H1 (cell line): ENCODE measurements around the gene UBB. TPM values are rescaled to one million over a fixed set of nuclear protein-coding genes. Genes with fewer than 3 reads are reported as not detected.

Experiments
- CHD2 ChIP-seq: IDR thresholded peaks from 2 replicates; pipeline ENCODE4 v1.6.1; 2012; ENCODE audit warnings: low read length, improper control_type of control experiment
- RAD21 ChIP-seq, 2 experiments: IDR thresholded peaks in 1 of 2; conservative IDR thresholded peaks in 1 of 2; 2 replicates each; pipeline ENCODE4 v1.6.1; 2011; ENCODE audit warnings: low read depth in 2 of 2, low read length in 2 of 2, improper control_type of control experiment in 1 of 2, inconsistent platforms in 1 of 2, mild to moderate bottlenecking in 1 of 2, moderate library complexity in 1 of 2
- TEAD4 ChIP-seq: IDR thresholded peaks from 2 replicates; pipeline ENCODE4 v1.6.1; 2012; ENCODE audit warnings: low read depth, low read length, inconsistent platforms, mixed read lengths
- polyA plus RNA-seq, 7 experiments: library from polyadenylated mRNA; depleted of rRNA in 3 of 7; stranded (reverse) in 5 of 7; unstranded in 2 of 7; fragments of >200 nt in 5 of 7; fragments of 200-250 nt in 2 of 7; gene quantifications; 1 replicate in 5 of 7; 2 replicates in 1 of 7; 4 replicates in 1 of 7; pipeline versions ENCODE4 v1.2.1 to v1.2.3, GENCODE V29; 2011 to 2013; ENCODE audit warnings: missing spikeins in 2 of 7, mixed read lengths in 2 of 7
- total RNA-seq: library from RNA; stranded (reverse); fragmentation: NEBNext Ultra II Directional; extraction: Animal tissue kit (Norgen Biotek cat#: 25700); gene quantifications from 2 replicates; pipeline ENCODE4 v1.2.1, GENCODE V29; 2021
- TF ChIP-seq, protein P1 (sequence below), 3 experiments: IDR thresholded peaks; 1 replicate in 2 of 3; 2 replicates in 1 of 3; pipeline versions ENCODE4 v1.5.1 to v1.6.1; 2011; ENCODE audit warnings: low read length in 3 of 3, mild to moderate bottlenecking in 3 of 3, inconsistent platforms in 2 of 3, low read depth in 1 of 3, moderate library complexity in 1 of 3; ENCODE audit not compliant: insufficient read depth in 1 of 3; ENCODE audit errors: control extremely low read depth in 1 of 3
- TF ChIP-seq, protein P2 (sequence below): IDR thresholded peaks from 2 replicates; pipeline ENCODE4 v1.6.1; 2012; ENCODE audit warnings: inconsistent platforms

The UBB gene
- total and polyA plus RNA-seq, 2 of the 8 experiments (the other 6 are each of a cell fraction or from before 2014, with no cell fraction given) = 1,597 to 1,605 TPM

DNA sequence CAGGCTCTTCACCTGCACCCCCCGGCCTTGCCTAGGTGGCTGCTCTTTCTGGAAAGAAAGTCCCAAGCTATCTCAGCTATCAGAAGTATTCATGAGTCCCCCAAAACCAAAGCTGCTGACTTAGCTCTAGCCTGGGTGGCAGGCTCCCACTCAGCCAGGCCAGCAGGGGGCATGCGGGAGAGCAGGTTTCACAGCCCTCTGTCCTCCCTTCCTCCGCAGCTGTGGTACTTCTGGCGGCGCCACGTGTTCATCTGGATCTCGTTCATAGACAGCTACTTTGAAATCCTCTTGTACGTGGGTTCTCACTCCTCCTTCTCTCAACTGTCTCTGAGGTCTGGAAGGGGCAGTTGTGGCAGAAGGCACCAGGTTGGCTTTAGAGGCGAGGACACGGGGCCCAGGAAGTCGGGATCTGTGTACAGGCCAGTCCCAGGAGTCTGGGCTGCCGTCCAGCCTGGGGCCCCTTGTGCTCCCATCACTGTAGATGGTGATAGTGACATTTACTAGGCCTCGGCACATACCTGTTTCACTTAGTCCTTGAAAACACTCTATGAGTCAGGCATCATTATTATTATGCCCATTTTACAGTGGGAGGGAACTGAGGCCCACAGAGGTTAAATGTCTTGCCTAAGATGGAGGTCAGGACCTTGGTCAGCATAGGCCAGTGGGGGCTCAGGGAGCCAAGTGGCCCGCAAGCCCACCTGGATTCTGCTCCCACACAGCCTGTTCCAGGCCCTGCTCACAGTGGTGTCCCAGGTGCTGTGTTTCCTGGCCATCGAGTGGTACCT lies 47.4 kb downstream of the UBB start (continued):
- TF ChIP-seq, protein P1, sequence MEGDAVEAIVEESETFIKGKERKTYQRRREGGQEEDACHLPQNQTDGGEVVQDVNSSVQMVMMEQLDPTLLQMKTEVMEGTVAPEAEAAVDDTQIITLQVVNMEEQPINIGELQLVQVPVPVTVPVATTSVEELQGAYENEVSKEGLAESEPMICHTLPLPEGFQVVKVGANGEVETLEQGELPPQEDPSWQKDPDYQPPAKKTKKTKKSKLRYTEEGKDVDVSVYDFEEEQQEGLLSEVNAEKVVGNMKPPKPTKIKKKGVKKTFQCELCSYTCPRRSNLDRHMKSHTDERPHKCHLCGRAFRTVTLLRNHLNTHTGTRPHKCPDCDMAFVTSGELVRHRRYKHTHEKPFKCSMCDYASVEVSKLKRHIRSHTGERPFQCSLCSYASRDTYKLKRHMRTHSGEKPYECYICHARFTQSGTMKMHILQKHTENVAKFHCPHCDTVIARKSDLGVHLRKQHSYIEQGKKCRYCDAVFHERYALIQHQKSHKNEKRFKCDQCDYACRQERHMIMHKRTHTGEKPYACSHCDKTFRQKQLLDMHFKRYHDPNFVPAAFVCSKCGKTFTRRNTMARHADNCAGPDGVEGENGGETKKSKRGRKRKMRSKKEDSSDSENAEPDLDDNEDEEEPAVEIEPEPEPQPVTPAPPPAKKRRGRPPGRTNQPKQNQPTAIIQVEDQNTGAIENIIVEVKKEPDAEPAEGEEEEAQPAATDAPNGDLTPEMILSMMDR (IDR thresholded peaks at IDR 0.05; ENCODE audit: control extremely low read depth in 1 of 3, insufficient read depth in 1 of 3, low read depth in 1 of 3, low read length in 3 of 3) = peak; percentile 62 to 82 (median 81)
- TF ChIP-seq RAD21 (IDR thresholded peaks at IDR 0.05 in 1 of 2, conservative IDR thresholded peaks at IDR 0.05 in 1 of 2; ENCODE audit: low read depth in 2 of 2, low read length in 2 of 2) = peak; percentile 40 to 52
- TF ChIP-seq TEAD4 = no peak
- TF ChIP-seq CHD2 = no peak; the same call in 1 of the 2 replicates
- TF ChIP-seq, protein P2, sequence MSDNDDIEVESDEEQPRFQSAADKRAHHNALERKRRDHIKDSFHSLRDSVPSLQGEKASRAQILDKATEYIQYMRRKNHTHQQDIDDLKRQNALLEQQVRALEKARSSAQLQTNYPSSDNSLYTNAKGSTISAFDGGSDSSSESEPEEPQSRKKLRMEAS = peak; percentile 88
- TF ChIP-seq, all 59 proteins: peak for 8
